ENCODE results near the gene COL6A3. TPM values are rescaled to one million over a fixed set of nuclear protein-coding genes. Genes with fewer than 3 reads are reported as not detected.

The COL6A3 gene
- polyA plus RNA-seq, 1 donor (not counting 4 experiments of a cell fraction or from before 2014, with no cell fraction given), result not detected

DNA sequence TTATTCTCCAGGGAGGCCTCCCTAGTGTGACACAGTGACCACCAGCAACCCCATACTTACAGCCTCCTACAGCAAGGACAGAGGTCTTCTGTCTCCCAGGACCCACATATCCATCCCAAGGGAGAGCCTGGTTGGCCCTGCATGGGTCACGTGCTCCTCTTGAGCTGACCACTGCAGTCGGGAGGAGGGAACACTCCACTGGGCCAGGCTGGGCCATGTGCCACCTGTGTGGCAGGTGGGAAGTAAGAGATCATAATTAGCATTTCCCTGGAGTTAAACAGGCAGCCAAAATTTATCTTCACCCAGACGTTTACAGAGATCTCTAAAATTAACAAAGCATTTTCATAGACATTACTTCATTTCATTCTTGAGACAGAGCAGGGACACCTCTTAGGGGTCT lies 39.7 kb upstream of the COL6A3 start:
- Histone ChIP-seq H3K36me3 (ENCODE audit: control insufficient read depth in 2 of 2, extremely low read depth in 1 of 2, insufficient read depth in 2 of 2, low read length in 2 of 2) (no peaks in the 10 kb centered on the region), H3K9me3 (ENCODE audit: control insufficient read depth, low read depth, low read length) (no peaks in the 10 kb centered on the region), H3K27ac (ENCODE audit: control insufficient read depth, insufficient read depth, low read length) (no peak overlapping the region), H3K9me1 (ENCODE audit: control insufficient read depth, extremely low read depth, insufficient read depth, low read length) (no peaks in the 10 kb centered on the region), H3K4me2 (ENCODE audit: control insufficient read depth, extremely low read depth, insufficient read depth, low read depth, low read length) (no peak overlapping the region), H3K4me1 (ENCODE audit: control insufficient read depth, extremely low read depth, insufficient read depth, low read length) (peaks cover 7% of the 10 kb centered on the region), H4K20me1 (ENCODE audit: control insufficient read depth, extremely low read depth, insufficient read depth, low read length) (no peaks in the 10 kb centered on the region), H3K4me3 (ENCODE audit: control insufficient read depth in 2 of 3, extremely low read depth in 1 of 3, insufficient read depth in 2 of 3, low read depth in 1 of 3, low read length in 3 of 3) (no peak overlapping the region), H3K79me2 (ENCODE audit: control insufficient read depth, insufficient read depth, low read length) (no peaks in the 10 kb centered on the region), H2AFZ (ENCODE audit: control insufficient read depth, low read length) (no peak overlapping the region), H3K9ac (ENCODE audit: control insufficient read depth, extremely low read depth, insufficient read depth, low read length) (no peak overlapping the region), H3K27me3 (ENCODE audit: control insufficient read depth, extremely low read depth, insufficient read depth, low read length) (peaks cover 6% of the 10 kb centered on the region)
- TF ChIP-seq, protein P1, sequence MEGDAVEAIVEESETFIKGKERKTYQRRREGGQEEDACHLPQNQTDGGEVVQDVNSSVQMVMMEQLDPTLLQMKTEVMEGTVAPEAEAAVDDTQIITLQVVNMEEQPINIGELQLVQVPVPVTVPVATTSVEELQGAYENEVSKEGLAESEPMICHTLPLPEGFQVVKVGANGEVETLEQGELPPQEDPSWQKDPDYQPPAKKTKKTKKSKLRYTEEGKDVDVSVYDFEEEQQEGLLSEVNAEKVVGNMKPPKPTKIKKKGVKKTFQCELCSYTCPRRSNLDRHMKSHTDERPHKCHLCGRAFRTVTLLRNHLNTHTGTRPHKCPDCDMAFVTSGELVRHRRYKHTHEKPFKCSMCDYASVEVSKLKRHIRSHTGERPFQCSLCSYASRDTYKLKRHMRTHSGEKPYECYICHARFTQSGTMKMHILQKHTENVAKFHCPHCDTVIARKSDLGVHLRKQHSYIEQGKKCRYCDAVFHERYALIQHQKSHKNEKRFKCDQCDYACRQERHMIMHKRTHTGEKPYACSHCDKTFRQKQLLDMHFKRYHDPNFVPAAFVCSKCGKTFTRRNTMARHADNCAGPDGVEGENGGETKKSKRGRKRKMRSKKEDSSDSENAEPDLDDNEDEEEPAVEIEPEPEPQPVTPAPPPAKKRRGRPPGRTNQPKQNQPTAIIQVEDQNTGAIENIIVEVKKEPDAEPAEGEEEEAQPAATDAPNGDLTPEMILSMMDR (optimal IDR thresholded peaks at IDR 0.05 in 1 of 3, IDR thresholded peaks at IDR 0.05 in 1 of 3, conservative IDR thresholded peaks at IDR 0.05 in 1 of 3; ENCODE audit: extremely low read depth in 1 of 3, insufficient read depth in 2 of 3, low read length in 3 of 3), result no peak
- TF ChIP-seq EZH2 (IDR thresholded peaks at IDR 0.05; ENCODE audit: low read length), result no peak
- dilution Hi-C loops (cut with MboI; ENCODE audit: extremely low pct_ligation_motif_present, low sequenced_read_pairs), result no loop called here
- DNase-seq (ENCODE audit: low read depth, low spot score), result no peak
- no peak for FAIRE-seq

DNA sequence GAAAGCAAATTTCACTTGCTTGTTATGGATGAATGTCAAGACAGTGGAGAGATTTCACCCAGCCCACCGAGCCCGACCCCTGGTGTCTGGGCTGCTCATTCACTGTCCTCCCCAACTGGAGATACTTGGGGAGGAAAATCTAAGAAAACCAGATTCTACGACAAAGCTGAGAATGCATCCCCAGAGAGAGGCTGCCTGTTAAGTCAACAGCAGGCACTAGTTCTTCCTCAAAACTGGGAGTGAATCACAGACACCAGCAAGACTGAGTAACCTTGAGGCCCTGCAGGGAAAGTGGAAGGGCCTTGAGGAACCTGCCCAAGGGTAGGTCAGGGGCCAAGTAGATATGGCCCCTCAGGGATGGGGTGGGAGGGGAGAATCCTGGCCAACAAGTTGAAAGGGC lies 38.9 kb upstream of the COL6A3 start:
- H3K9ac ChIP-seq (ENCODE audit: control insufficient read depth, extremely low read depth, insufficient read depth, low read length), result no peak overlapping the region
- H3K27ac ChIP-seq (ENCODE audit: control insufficient read depth, insufficient read depth, low read length), result no peak overlapping the region
- no peaks in the 10 kb centered on the region for H3K36me3 ChIP-seq (ENCODE audit: control insufficient read depth in 2 of 2, extremely low read depth in 1 of 2, insufficient read depth in 2 of 2, low read length in 2 of 2)
- FAIRE-seq (no peak), DNase-seq (ENCODE audit: low read depth, low spot score) (no peak)
- TF ChIP-seq EZH2 (IDR thresholded peaks at IDR 0.05; ENCODE audit: low read length), result no peak
- TF ChIP-seq, protein P1 (optimal IDR thresholded peaks at IDR 0.05 in 1 of 3, IDR thresholded peaks at IDR 0.05 in 1 of 3, conservative IDR thresholded peaks at IDR 0.05 in 1 of 3; ENCODE audit: extremely low read depth in 1 of 3, insufficient read depth in 2 of 3, low read length in 3 of 3), result no peak
- peaks cover 6% of the 10 kb centered on the region for H3K27me3 ChIP-seq (ENCODE audit: control insufficient read depth, extremely low read depth, insufficient read depth, low read length)
- H2AFZ ChIP-seq (ENCODE audit: control insufficient read depth, low read length), result no peak overlapping the region
- no peaks in the 10 kb centered on the region for H4K20me1 ChIP-seq (ENCODE audit: control insufficient read depth, extremely low read depth, insufficient read depth, low read length)
- H3K9me3 ChIP-seq (ENCODE audit: control insufficient read depth, low read depth, low read length), result no peaks in the 10 kb centered on the region
- H3K4me2 ChIP-seq (ENCODE audit: control insufficient read depth, extremely low read depth, insufficient read depth, low read depth, low read length), result no peak overlapping the region
- no peaks in the 10 kb centered on the region for H3K9me1 ChIP-seq (ENCODE audit: control insufficient read depth, extremely low read depth, insufficient read depth, low read length)
- H3K4me3 ChIP-seq (ENCODE audit: control insufficient read depth in 2 of 3, extremely low read depth in 1 of 3, insufficient read depth in 2 of 3, low read depth in 1 of 3, low read length in 3 of 3), result no peak overlapping the region
- dilution Hi-C loops (cut with MboI; ENCODE audit: extremely low pct_ligation_motif_present, low sequenced_read_pairs), result no loop called here
- peaks cover 7% of the 10 kb centered on the region for H3K4me1 ChIP-seq (ENCODE audit: control insufficient read depth, extremely low read depth, insufficient read depth, low read length)
- no peaks in the 10 kb centered on the region for H3K79me2 ChIP-seq (ENCODE audit: control insufficient read depth, insufficient read depth, low read length)
